ENCODE data around the gene FAM120A. TPM values are rescaled to one million over a fixed set of nuclear protein-coding genes. Genes with fewer than 3 reads are reported as not detected.

Gene FAM120A
- polyA plus RNA-seq, 1 experiment, result 89.4 TPM

DNA sequence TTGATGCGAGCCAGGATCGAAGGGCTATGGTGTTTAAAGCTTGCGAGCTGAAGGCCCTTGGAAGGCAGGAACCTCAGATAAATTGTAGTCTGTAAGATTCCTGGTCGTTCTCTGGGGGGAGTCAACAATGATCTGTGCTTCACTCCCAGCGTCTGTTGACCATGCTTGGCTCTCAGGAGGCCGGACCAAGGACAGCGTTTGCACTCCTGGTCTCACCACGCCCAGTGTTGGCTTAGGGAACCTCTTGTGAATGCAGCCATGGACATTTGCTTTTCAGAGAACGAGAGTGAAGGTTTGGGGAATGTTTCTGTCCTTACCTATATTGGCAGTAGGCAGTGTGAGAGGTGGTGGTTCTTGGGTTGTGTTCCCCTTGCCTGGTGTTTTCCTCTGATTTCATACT, 62.1 kb downstream of the FAM120A start:
- Histone ChIP-seq H3K4me3 (ENCODE audit: low read depth, low read length) (no peak overlapping the region), H3K27me3 (ENCODE audit: control insufficient read depth, insufficient read depth, low read length) (no peaks in the 10 kb centered on the region), H3K36me3 (ENCODE audit: control insufficient read depth, insufficient read depth, low read length) (0 out of 2 replicates have a peak, but pooled peaks cover 4% of the 10 kb centered on the region)
- POLR2A ChIA-PET, result no interaction called here
- no peak for DNase-seq (ENCODE audit: low read depth)
- CTCF ChIA-PET, result no interaction called here
- TF ChIP-seq, protein P1, sequence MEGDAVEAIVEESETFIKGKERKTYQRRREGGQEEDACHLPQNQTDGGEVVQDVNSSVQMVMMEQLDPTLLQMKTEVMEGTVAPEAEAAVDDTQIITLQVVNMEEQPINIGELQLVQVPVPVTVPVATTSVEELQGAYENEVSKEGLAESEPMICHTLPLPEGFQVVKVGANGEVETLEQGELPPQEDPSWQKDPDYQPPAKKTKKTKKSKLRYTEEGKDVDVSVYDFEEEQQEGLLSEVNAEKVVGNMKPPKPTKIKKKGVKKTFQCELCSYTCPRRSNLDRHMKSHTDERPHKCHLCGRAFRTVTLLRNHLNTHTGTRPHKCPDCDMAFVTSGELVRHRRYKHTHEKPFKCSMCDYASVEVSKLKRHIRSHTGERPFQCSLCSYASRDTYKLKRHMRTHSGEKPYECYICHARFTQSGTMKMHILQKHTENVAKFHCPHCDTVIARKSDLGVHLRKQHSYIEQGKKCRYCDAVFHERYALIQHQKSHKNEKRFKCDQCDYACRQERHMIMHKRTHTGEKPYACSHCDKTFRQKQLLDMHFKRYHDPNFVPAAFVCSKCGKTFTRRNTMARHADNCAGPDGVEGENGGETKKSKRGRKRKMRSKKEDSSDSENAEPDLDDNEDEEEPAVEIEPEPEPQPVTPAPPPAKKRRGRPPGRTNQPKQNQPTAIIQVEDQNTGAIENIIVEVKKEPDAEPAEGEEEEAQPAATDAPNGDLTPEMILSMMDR (IDR thresholded peaks at IDR 0.05; ENCODE audit: insufficient read depth, low read depth, low read length), result no peak

DNA sequence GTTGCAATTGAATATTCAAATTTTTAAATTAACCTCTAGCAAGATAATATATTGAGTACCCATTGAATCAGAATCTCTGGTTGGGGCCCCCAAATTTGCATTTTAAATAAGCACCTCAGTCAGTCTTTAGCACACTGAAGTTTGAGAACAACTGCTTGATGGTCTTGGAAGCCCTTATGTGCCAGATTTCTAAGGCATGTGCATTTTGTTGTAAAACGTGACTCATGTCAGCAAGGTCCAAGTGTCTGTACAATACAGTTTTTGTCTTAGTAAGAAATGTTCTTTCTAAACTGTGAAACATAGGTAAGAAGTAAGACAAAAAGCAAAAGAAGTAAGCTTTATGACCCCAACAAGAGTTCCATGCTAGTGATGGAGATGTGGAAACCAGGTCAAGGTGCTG, 65.8 kb downstream of the FAM120A start:
- TF ChIP-seq, protein P1 (IDR thresholded peaks at IDR 0.05; ENCODE audit: insufficient read depth, low read depth, low read length), result no peak
- no peak for DNase-seq (ENCODE audit: low read depth)
- CTCF ChIA-PET, result no interaction called here

GRCh38 chr9:93520523-93520922, 69.0 kb downstream of the FAM120A start:
- Histone ChIP-seq H3K36me3 (ENCODE audit: control insufficient read depth, insufficient read depth, low read length) (peaks cover 9% of the 10 kb centered on the region), H3K27me3 (ENCODE audit: control insufficient read depth, insufficient read depth, low read length) (no peaks in the 10 kb centered on the region), H3K4me3 (ENCODE audit: low read depth, low read length) (no peak overlapping the region)
- CTCF ChIA-PET, result no interaction called here
- POLR2A ChIA-PET, result no interaction called here
- DNase-seq (ENCODE audit: low read depth), result no peak
- TF ChIP-seq, protein P1 (IDR thresholded peaks at IDR 0.05; ENCODE audit: insufficient read depth, low read depth, low read length), result 0 out of 2 replicates have a peak, but pooled peaks have one; percentile 4

More for the DNA sequence above, 65.8 kb downstream of the FAM120A start:
- 0 out of 2 replicates have a peak, but pooled peaks cover 4% of the 10 kb centered on the region for H3K36me3 ChIP-seq (ENCODE audit: control insufficient read depth, insufficient read depth, low read length)
- no peak overlapping the region for H3K4me3 ChIP-seq (ENCODE audit: low read depth, low read length)
- H3K27me3 ChIP-seq (ENCODE audit: control insufficient read depth, insufficient read depth, low read length), result no peaks in the 10 kb centered on the region
- POLR2A ChIA-PET, result no interaction called here

DNA sequence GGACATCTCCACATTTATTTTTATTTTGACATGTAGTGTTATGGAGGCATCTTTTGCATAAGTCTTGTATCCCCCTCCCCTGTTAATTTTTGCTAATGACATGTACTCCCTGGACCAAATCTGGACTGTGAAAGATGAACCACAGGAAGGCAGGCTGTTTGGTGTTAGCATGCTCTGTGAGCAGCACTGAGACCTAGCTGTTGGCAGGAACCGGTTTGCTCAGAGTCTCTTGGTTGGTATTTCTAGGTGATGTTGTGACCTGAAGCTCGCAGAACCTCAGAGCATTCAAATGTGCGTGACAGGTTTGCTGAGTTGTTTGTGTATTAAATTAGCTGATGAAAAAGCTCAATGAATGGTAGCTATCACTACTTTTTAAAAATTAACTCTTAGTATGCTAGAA, 71.3 kb downstream of the FAM120A start:
- H3K36me3 ChIP-seq (ENCODE audit: control insufficient read depth, insufficient read depth, low read length), result peaks cover 10% of the 10 kb centered on the region
- TF ChIP-seq, protein P1 (IDR thresholded peaks at IDR 0.05; ENCODE audit: insufficient read depth, low read depth, low read length), result no peak
- DNase-seq (ENCODE audit: low read depth), result no peak
- no peaks in the 10 kb centered on the region for H3K27me3 ChIP-seq (ENCODE audit: control insufficient read depth, insufficient read depth, low read length)
- no peak overlapping the region for H3K4me3 ChIP-seq (ENCODE audit: low read depth, low read length)
- CTCF ChIA-PET, result no interaction called here
- POLR2A ChIA-PET, result no interaction called here

DNA sequence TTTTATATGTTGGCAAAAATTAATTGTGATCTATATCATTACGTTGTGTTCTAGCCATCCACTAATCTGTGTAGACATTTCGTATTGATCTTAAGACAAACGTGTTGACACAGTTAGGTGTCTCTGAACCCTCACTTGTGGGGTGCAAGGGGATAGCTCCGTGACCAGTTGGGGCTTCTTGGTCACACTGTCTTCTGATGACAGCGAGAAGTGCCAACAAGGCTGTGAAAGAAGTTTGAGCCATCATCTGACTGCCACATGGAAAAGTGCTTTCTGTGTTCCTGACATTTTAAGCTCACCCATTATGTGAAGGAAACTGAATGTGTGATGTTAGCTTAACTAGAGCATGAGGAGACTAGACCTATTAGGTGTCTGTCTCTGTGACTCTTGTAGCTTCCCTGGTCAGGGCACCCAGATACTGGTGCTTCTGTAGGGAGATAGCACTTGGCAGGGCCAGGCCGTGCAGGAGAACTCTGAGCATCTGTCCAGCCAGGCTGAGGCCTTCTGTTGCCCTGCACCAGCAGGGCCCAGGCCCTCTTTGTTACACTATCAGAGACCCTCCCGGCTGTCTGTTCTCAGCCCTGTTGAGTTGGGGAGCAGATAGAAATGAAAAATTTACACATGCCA, 72.1 kb downstream of the FAM120A start:
- no peak for DNase-seq (ENCODE audit: low read depth)
- POLR2A ChIA-PET, result no interaction called here
- no peak overlapping the region for H3K4me3 ChIP-seq (ENCODE audit: low read depth, low read length)
- CTCF ChIA-PET, result no interaction called here
- no peaks in the 10 kb centered on the region for H3K27me3 ChIP-seq (ENCODE audit: control insufficient read depth, insufficient read depth, low read length)
- TF ChIP-seq, protein P1 (IDR thresholded peaks at IDR 0.05; ENCODE audit: insufficient read depth, low read depth, low read length), result no peak
- peaks cover 10% of the 10 kb centered on the region for H3K36me3 ChIP-seq (ENCODE audit: control insufficient read depth, insufficient read depth, low read length)
